T-helper 1 cell treated with Interleukin-12 subunit alpha and Interleukin-12 subunit beta and Interleukin-4 antibody, amounts not matched to agents 30 ng/mL and 1 ng/mL, for 36 hours (primary cell): Measurements from ENCODE around the gene GINM1. TPM values are rescaled to one million over a fixed set of nuclear protein-coding genes. Genes with fewer than 3 reads are reported as not detected.

Source experiments
- intact Hi-C: fragments of 100-400 bp; cut with micrococcal nuclease; formaldehyde crosslinking; loops from one replicate; pipeline ENCODE4 v1.15.1; 2024
- total RNA-seq: library from RNA; stranded (reverse); gene quantifications from 2 replicates; pipeline ENCODE4 v1.2.3, GENCODE V29; 2022

GINM1 gene
- total RNA-seq, result 17.3 and 18.0 TPM in 2 replicates

GRCh38 chr6:149565527-149566409 lies at the start of gene GINM1:
Gene GINM1 (plus strand): TSS chr6:149566375. CDS start chr6:149566415, 40 bp downstream.
- intact Hi-C loops, result loop anchor here (1.0 to 5.0 kb wide), 13 partner anchors 19 to 1827 kb away; partner anchors contain the start of genes KATNA1, LATS1, NUP43 and PPIL4

- intact Hi-C loops, result no loop called here
These were observed 36.5 kb upstream of the GINM1 start for GRCh38 chr6:149529650-149530049.

- intact Hi-C loops, result no loop called here
These were observed 31.4 kb upstream of the GINM1 start for GRCh38 chr6:149534742-149535141.

GRCh38 chr6:149541139-149541538 lies 25.0 kb upstream of the GINM1 start:
- intact Hi-C loops, result loop anchor here (10.0 kb wide), 1 partner anchor 1324 kb away; the partner anchor contains the start of gene MTHFD1L

- intact Hi-C loops, result loop anchor here (1.0 to 10.0 kb wide), 10 partner anchors 27 to 1908 kb away; partner anchors contain the start of genes LRP11, MTHFD1L, RMND1 and ULBP2
These were observed 21.4 kb upstream of the GINM1 start for GRCh38 chr6:149544646-149545257.

- intact Hi-C loops, result loop anchor here (1.0 to 10.0 kb wide), 10 partner anchors 28 to 1907 kb away; partner anchors contain the start of genes LRP11, MTHFD1L, RMND1 and ULBP2
These were observed 20.9 kb upstream of the GINM1 start for GRCh38 chr6:149545258-149545753.

- intact Hi-C loops, result loop anchor here (1.0 to 10.0 kb wide), 16 partner anchors 19 to 1906 kb away; partner anchors contain the start of genes KATNA1, LATS1, LRP11 and MTHFD1L
These were observed 20.3 kb upstream of the GINM1 start, which contains the start of gene PPIL4 for GRCh38 chr6:149545754-149546471. Gene PPIL4 (minus strand): TSS chr6:149546043. CDS start chr6:149546005, 38 bp downstream.

GRCh38 chr6:149551920-149552319 lies 14.3 kb upstream of the GINM1 start:
- intact Hi-C loops, result no loop called here

GRCh38 chr6:149558029-149558428 lies 8.1 kb upstream of the GINM1 start:
- intact Hi-C loops, result no loop called here

- intact Hi-C loops, result no loop called here
These were observed 6.8 kb upstream of the GINM1 start for GRCh38 chr6:149559389-149559788.

- intact Hi-C loops, result no loop called here
These were observed 5.4 kb upstream of the GINM1 start for GRCh38 chr6:149560736-149561135.

- intact Hi-C loops, result no loop called here
These were observed 2.8 kb upstream of the GINM1 start for GRCh38 chr6:149563203-149563927.

- intact Hi-C loops, result no loop called here
These were observed 2.2 kb upstream of the GINM1 start for GRCh38 chr6:149563928-149564325.

GRCh38 chr6:149566410-149567193 lies 427 bp downstream of the GINM1 start:
- intact Hi-C loops, result loop anchor here (1.0 to 5.0 kb wide), 12 partner anchors 71 to 1826 kb away; partner anchors contain the start of genes KATNA1, LATS1, NUP43 and RAET1G

- intact Hi-C loops, result loop anchor here (2.0 to 5.0 kb wide), 4 partner anchors 438 to 1825 kb away; partner anchors contain the start of genes ULBP3 and ZBTB2
These were observed 1.0 kb downstream of the GINM1 start for GRCh38 chr6:149567194-149567586.

- intact Hi-C loops, result loop anchor here (2.0 to 5.0 kb wide), 4 partner anchors 437 to 1824 kb away; partner anchors contain the start of genes ULBP3 and ZBTB2
These were observed 1.9 kb downstream of the GINM1 start for GRCh38 chr6:149567945-149568585.

GRCh38 chr6:149580880-149581279 lies 14.7 kb downstream of the GINM1 start:
- intact Hi-C loops, result no loop called here

GRCh38 chr6:149581349-149581748 lies 15.2 kb downstream of the GINM1 start:
- intact Hi-C loops, result no loop called here

GRCh38 chr6:149586149-149586548 lies 20.0 kb downstream of the GINM1 start:
- intact Hi-C loops, result no loop called here
